ENCODE results near the gene MCRS1.

The MCRS1 gene

DNA sequence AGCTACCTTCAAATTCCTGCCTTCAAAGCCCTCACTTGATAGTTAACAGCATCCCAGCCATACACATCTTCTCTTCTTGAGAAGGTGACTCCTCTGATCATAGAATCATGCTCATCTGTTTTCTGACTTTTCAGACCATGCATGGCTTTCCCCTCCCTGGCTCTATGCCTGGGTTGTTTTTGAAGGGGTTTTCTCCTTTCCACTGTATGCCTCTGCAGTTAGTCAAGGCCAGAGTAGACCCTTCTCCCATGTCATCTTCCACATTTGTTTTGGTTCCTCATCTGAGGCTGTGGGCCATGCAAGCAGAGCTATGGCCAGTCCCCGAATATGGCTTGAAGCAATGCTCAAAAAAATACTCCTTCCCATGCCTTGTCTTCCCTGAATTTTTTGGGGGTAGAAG is 14.3 kb upstream of the MCRS1 start:
- DNase-seq (ENCODE audit: low read depth in 2 of 2) = no peak

DNA sequence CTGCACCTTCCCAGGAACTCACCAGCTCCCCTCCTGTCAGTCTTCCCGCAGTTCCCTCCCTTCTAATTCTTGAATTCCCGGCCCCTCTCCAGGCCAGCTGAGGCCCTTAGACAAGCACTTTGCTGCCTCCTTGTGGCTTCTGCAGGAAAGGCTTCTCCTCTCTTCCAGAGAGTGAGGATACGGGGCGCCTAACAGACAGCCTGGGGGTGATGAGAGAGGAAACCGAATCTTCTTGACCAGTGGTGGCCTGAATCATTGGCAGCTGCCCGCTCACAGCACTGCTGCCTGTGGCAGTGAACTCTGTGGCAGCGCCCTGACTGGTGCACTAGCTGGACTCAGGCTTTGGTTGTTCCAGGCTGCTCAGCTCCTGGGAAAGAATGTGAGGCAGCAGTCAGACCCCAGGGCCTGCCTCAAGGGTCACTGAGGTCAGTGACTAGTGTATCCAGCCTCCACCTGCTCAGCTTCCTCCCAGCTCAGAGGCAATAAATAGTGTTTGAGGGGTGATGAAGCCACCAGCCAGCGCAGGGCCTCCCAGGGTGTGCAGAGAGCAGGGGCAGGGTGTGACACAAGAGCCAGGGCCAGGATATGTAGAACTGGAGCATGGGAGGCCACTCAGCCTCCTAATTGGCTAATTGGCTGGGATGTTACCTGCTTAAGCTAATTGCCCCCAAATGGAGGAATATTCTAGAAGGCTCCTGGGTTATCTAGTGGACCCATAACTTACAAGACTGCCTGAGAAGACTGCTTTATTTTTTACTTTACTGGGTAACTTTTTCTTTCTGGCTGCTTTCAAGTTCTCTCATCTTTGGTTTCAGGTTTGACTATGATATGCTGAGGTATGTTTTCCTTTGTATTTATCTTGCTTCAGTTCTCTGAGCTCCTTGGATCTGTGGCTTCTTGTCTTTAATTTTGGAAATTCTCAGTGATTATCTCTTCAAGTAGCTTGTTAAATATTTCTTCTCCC is 12.9 kb upstream of the MCRS1 start:
- DNase-seq (ENCODE audit: low read depth in 2 of 2) = peak in 1 of 2 donors; percentile 18

- DNase-seq (ENCODE audit: low read depth in 2 of 2) = no peak
Observed at GRCh38 chr12:49578471-49579112, 10.7 kb upstream of the MCRS1 start.

DNA sequence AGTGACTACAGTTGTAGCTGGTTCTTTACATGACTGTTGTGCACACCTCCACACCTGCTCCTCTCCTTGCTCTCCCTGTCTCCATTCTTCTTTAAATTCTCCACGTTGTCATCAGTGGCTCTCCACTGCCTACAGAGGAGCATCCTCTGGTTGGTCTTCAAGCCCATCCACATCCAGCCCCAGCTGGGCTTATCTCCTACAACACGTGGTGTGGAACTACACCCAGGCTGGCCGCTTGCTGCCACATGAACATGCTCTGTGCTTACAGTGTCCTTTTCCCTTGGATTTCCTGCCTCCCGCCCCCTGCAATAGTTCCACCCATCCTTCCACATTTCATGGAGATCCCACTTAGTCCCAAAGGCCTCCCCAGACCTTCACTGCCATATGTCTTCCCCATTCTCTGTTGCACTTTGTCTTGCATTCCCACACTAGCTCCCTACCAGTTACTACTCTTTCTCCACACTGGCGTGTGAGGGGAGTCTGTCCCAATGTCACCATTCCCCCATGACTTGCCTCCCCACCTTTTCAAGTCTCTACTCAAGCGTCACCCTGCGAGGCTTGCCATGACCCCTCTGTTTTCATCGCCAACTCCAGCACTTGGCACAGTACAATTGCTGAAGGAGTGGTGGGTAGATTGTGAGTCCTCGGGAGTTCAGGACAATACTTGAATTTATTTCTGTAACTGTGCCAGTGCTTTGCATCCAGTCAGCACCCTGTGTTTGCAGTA is 9.8 kb upstream of the MCRS1 start:
- DNase-seq (ENCODE audit: low read depth in 2 of 2) = no peak

DNA sequence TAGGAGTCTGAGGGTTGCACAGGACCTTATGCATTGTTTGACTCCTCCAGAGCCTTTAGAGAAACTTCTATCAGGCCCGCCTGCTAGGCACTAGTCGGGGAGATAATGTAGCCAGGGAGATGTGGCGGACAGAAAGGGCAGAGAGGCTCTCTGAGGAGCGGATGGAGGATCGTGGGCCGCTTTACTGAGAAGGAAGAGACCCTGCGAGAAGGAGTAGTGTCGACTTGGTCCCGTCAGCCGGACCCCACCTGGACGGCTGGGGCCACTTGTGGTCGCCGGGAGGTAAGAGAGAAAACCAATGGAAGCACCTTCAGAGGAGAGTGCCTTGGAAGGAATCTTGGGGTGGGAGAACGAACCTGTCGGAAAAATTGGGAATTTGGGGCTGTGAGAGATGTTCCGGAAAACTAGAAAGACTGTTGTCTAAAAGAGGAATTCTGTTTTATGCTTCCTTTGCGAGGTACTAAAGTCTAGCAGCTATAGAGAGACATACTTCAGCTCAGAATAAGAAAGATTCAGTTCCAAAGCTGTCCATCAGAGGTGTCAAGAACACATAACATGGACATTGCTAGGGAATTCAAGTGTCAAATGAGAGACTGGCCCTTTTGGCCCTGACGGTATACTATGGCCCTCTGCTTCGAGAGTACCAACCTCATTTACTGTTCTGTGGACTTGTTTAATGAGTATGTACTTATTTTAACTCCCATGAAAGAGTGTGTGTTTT is 660 bp upstream of the MCRS1 start:
- DNase-seq (ENCODE audit: low read depth in 2 of 2) = no peak

- no peak for DNase-seq (ENCODE audit: low read depth in 2 of 2)
Observed at GRCh38 chr12:49567302-49567610, 686 bp downstream of the MCRS1 start.

GRCh38 chr12:49566361-49566760 is 1.6 kb downstream of the MCRS1 start:
- no peak for DNase-seq (ENCODE audit: low read depth in 2 of 2)

- no peak for DNase-seq (ENCODE audit: low read depth in 2 of 2)
Observed at GRCh38 chr12:49565406-49566265, 2.3 kb downstream of the MCRS1 start.

GRCh38 chr12:49564686-49565405 is 3.1 kb downstream of the MCRS1 start:
- no peak for DNase-seq (ENCODE audit: low read depth in 2 of 2)

DNA sequence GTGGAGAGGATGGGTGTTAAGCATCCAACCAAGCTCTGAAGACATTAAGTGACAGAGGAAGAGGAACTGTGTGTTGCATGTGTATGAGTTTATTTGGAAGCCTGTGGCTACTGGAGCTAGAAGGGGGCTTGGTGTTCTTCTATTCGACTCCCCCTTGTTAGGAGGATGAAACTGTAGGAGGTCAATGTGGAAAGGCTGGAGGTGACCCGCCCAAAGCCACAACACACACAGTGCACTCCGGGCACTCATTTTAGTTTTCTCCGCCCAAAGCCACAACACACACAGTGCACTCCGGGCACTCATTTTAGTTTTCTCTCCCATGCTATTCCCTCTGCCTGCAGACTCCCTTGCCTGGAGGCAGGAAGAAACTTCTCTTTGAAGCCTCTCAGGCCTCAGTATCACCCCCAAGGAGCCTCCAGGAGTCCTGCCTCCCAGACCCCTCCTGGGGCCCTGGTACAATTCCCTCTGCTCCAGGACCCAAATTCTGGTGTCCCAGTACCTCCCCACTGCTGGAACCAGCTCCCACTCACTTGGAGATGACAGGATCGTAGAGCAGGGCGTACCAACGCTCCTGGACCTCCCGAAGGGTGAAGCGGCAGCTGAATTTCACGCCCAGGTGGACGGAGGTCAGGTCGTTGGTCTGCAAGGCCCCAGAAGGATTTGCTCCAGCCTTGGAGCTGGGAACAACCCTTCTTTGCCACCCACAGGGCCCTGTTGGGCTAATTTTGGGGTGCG is 3.8 kb downstream of the MCRS1 start:
- DNase-seq (ENCODE audit: low read depth in 2 of 2) = no peak

- DNase-seq (ENCODE audit: low read depth in 2 of 2) = no peak
Observed at GRCh38 chr12:49562831-49563230, 5.1 kb downstream of the MCRS1 start.

- no peak for DNase-seq (ENCODE audit: low read depth in 2 of 2)
Observed at GRCh38 chr12:49562233-49562632, 5.7 kb downstream of the MCRS1 start.

DNA sequence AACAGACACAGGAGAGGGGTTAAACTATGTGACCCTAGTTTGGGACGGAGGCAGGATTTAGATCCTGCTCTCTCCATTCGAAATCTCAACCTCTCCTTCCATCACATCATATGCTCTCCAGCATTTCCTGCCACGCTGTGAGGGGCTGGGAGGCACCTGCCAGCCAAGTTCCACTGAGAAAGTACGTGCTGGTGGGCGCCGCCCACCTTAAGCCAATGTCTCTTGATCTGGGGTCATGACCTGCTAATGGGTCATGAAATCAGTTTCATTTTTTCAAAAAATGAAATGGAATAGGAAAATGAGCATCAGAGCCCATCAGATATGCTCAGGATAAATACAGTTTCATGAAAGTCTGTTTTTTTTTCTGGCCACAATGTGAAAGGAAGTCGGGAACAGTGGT is 7.2 kb downstream of the MCRS1 start:
- DNase-seq (ENCODE audit: low read depth in 2 of 2) = no peak

- DNase-seq (ENCODE audit: low read depth in 2 of 2) = no peak
Observed at GRCh38 chr12:49559011-49559675, 8.8 kb downstream of the MCRS1 start.

- DNase-seq (ENCODE audit: low read depth in 2 of 2) = no peak
Observed at GRCh38 chr12:49558526-49558925, 9.4 kb downstream of the MCRS1 start.

DNA sequence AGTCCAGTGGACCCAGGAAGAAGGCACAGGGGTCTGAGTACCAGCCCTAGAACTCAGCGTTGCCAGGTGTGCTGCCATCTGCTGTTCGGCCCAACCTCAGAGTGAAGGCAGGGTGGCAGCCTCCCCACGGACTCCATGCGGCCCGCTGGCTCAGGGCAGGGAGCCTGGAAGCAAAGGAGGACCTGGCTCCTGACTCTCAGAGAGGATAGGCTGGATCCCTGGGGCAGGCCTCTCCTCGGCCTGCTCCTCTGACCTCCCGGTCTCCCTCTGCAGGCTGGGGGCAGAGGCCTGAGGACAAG is 10.1 kb downstream of the MCRS1 start:
- DNase-seq (ENCODE audit: low read depth in 2 of 2) = no peak

DNA sequence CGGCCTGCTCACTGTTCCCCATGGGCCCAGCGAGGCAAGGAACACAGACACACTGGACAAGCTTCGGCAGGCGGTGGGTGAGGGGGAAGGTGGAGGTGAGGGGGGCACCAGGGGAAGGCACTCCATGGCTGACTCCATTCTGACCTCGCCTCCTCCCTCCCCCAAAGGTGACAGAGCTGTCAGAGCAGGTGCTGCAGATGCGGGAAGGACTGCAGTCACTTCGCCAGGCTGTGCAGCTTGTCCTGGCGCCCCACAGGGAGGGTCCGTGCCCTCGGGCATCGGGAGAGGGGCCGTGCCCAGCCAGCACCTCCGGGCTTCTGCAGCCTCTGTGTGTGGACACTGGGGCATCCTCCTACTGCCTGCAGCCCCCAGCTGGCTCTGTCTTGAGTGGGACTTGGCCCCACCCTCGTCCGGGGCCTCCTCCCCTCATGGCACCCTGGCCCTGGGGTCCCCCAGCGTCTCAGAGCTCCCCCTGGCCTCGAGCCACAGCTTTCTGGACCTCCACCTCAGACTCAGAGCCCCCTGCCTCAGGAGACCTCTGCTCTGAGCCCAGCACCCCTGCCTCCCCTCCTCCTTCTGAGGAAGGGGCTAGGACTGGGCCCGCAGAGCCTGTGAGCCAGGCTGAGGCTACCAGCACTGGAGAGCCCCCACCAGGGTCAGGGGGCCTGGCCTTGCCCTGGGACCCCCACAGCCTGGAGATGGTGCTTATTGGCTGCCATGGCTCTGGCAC is 10.6 kb downstream of the MCRS1 start:
- no peak for DNase-seq (ENCODE audit: low read depth in 2 of 2)

DNA sequence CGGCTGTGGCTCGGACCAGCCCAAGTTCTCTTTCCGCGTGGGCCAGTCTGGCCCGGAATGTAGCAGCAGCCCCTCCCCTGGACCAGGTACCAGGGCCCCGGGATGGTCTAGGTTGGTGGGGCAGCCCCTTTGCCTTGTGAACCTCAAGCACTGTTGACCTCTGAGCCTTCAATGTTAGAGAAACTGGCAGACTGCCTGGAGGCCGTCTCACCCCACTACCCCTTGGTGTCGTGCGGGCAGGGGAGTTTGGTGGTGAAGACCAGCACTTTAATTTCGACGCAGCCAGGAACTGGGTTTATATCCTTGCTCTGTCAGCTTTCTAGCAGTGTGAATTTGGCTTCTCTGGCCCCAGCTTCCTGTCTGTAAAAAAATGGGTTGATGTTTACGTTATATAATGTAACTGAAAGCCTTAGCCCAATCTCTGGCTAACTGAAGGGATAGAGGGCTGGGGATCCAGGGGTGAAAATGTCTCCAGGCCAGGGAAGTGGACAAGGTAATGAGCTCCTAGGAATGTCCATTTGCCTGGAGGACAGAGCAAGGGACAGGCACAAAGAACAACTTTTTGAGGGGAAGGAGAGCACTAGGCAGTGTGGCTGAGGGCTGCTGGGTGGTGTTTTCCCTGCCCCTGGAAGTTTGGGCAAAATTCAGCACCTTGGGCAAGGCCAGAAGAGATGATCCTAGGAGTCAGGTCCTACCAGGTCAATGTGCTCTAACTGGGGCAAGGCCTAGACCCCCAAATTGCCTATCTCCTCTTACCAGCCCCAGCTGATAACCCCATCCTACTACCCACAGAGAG is 11.4 kb downstream of the MCRS1 start:
- no peak for DNase-seq (ENCODE audit: low read depth in 2 of 2)
